GM18861 (cell line): ENCODE data around the gene KIF3C.
"Not testable (repeated sequence)": the region's sequence is repeated elsewhere in the genome, so short reads cannot be mapped to it uniquely, and the experiment has no call there.

ENCODE experiments used
- ATAC-seq: cut with Tn5 transposase; IDR thresholded peaks from one replicate; pipeline ENCODE4 v1.9.1; 2021; ENCODE audit not compliant: unreplicated experiment

Gene KIF3C

GRCh38 chr2:25982273-25982967 is at the start of gene KIF3C:
TSS of gene KIF3C (minus strand) at chr2:25982497. CDS start at chr2:25981917, 580 bp downstream.
- peak; percentile 60 for ATAC-seq

DNA sequence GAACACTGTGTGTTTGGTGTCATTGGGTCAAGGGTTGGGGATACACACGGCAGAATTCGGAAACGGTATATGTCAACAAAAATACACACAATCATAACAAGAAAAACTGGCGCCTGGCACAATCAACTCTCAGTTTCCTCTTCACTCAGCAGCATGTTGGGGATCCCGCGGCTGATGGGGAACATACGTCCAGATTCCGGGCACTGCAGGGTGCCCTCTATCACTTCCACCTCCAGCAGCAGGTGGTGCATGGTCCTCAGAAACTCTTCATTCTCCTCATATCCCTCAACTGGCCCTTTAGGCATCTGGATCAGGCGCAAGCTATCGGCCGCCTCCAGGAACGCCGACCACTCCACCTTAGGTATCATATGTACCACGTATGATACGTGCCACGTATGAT is 45.8 kb upstream of the KIF3C start:
- not testable (repeated sequence) for ATAC-seq

DNA sequence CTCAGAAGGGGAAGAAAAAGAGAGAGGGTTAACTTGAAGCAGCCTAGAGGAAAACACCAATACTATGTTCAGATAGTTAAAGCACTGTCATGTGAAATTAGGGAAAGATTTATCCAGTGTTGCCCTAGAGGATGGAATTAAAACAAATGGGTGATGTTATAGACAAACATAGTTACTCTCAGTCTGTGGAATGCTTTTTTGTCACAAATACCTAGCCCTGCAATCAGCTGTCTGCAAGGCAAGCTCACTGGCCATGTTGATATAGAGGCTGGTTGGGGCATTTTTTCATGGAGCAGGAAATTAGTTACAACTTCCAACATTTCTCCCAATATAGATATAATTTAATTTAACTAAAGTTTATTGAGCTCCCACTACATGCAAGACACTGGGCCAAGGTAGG is 43.2 kb upstream of the KIF3C start:
- ATAC-seq = no peak

GRCh38 chr2:26024260-26024659 is 42.0 kb upstream of the KIF3C start:
- ATAC-seq = no peak

DNA sequence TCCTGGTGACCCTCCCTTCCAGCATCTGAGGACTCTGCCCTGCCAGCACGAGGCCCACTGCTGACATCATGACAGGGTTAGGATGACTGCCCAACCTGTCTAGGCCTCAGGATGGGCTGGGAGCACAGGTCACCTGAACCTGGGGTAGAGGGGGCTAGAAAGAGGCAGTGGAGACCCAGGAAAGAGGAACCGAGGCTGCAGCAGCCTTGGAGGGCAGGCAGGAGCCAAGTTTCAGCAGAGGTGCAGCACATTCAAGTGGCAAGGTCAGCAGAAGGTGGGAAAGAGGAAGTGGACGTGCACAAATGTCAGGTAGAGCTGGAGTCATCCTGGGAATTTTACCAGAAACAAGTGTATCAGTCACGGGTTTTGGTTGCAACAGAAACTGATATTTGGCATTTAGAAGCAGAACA is 37.9 kb upstream of the KIF3C start:
- ATAC-seq = no peak

GRCh38 chr2:26018184-26019055 is 36.1 kb upstream of the KIF3C start:
- ATAC-seq = peak; percentile 57

GRCh38 chr2:26017464-26018183 is 35.3 kb upstream of the KIF3C start:
- no peak for ATAC-seq

DNA sequence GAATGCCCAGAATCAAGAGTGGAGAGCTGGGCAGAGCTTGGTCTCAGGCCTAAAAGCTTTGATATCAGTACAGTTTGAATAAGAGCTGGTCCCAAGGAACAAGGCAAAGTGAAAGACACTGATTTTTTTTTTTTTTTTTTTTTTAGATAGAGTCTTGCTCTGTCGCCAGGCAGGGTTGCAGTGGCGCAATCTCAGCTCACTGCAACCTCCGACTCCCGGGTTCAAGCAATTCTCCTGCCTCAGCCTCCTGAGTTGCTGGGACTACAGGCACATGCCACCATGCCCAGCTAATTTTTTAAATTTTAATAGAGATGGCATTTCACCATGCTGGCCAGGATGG is 34.4 kb upstream of the KIF3C start:
- not testable (repeated sequence) for ATAC-seq

DNA sequence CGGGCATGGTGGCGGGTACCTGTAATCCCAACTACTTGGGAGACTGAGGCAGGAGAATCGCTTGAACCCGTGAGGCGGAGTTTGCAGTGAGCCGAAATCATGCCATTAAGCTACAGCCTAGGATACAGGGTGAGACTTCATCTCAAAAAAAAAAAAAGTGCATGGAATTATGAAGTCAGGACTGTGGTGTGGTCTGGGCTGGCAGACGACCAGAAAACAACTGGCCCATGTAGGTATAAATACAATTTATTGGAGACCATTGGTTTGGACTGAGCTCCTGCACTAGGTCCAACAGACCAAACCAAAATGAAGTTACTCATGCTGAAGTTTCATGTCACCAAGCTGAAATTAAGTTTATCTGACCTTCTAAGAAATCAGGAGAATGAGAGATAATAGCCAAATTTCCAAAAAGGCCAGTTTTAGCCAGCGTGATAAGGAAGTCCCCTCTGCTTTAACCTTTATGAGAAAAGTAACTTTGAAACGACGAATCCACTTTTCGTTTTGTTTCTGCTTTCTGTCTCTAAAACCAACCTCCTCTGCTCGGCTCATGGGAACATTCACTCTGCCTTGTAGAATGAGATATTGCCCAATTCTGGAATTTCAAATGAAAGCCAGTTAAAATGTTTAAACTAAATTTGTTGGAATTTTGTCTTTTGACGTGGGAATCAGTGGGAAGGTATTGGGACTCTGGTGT is 33.9 kb upstream of the KIF3C start:
- no peak for ATAC-seq

- ATAC-seq = no peak
Measured at GRCh38 chr2:26013668-26014067, 31.4 kb upstream of the KIF3C start.

- ATAC-seq = no peak
Measured at GRCh38 chr2:26011990-26012856, 29.9 kb upstream of the KIF3C start.

DNA sequence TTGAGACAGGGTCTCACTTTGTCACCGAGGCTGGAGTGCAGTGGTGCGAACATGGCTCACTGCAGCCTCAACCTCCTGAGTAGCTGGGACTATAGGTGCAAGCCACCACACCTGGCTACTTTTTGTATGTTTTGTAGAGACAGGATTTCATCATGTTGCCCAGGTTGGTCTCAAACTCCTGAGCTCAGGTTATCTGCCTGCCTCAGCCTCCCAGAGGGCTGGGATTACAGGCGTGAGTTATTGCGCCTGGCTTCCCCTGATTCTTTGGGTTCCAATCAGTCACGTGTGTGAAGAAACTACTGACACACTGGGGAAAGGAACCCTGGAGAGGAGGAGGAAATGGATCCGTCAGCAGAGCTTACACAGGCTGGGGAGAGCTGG is 29.3 kb upstream of the KIF3C start:
- no peak for ATAC-seq

DNA sequence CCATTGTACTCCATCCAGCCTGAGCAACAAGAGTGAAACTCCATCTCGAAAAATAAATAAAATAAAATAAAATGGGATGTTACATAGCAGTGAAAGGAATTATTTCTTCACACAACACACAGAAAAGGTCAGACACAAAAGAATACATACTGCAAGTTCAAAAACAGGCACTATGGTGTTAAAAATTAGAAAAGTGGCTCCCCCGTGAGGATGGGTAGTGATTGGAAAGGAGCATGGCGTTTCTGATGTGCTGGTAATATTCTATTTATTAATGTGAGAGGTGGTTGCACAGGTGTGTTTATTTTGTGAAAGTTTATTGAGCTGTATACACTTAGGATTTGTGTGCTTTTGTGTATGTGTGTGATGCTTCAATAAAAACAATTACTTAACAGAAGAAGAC is 28.6 kb upstream of the KIF3C start:
- ATAC-seq = no peak

- no peak for ATAC-seq
Measured at GRCh38 chr2:26009567-26009963, 27.3 kb upstream of the KIF3C start.

GRCh38 chr2:26008851-26009566 is 26.7 kb upstream of the KIF3C start:
- no peak for ATAC-seq

DNA sequence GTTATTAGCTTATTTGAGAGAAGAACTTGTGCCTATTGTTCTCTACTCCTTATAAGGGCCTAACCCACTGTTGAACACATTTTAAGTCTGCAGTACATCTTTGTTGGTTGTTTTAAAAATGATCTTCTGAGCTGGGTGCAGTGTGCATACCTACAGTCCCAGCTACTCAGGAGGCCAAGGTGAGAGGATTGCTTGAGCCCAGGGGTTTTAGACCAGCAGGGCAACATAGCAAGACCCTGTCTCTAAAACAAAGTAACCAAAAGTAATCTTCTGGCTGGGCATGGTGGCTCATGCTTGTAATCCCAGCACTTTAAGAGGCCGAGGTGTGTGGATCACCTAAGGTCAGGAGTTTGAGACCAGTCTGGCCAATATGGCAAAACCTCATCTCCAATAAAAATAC is 25.8 kb upstream of the KIF3C start:
- ATAC-seq = no peak

GRCh38 chr2:26002632-26003310 is 20.5 kb upstream of the KIF3C start:
- no peak for ATAC-seq

DNA sequence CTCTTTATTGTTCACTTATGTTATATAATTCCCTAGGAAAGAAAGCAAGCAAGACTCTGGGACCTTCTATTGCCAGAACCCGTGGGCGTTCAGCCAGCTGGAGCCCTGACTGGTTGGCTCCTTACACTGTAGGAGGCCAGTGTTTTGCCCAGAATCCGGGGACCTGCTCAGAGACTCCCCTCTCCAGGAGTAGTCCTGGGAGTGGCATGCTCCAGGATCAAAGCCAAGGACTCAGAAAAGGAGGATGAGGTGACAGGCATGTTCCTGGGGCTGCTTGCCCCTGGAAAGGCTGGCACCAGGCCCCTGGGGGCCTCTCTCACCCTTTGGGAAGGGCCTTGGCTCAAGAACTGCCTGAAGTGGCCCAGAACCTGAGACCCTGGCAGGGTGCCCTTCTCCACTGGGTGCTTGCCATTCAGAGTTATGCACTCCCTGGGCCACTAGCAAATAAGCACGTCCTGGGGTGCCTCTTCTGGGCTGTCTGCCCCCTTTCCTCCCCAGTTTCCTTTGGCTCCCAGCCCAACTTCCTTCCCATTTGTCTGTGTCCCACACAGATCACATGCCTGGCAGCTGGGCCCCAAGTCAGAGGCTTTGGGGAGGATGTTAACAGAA is 19.6 kb upstream of the KIF3C start:
- ATAC-seq = no peak
